Lung (tissue), 12 donors: ENCODE measurements around the gene GFOD1. TPM values are rescaled to one million over a fixed set of nuclear protein-coding genes. Genes with fewer than 3 reads are reported as not detected.
A peak's percentile ranks its signal among the peaks of the same experiment; 100 is the strongest.

Source experiments
- ATAC-seq: fragments of 200-7000 bp; cut with Tn5 transposase; one replicate; pipeline ENCODE4 v1.9.1; 2020; ENCODE audit warnings: moderate number of reproducible peaks; ENCODE audit not compliant: insufficient read depth, low FRiP score
- DNase-seq, 3 donors: peaks; one replicate each; pipeline ENCODE4 v3.0.0-alpha.2; 2013 to 2017
- H3K27ac ChIP-seq, 2 donors: one replicate each; pipeline ENCODE4 v1.5.1; 2013; ENCODE audit warnings: mild to moderate bottlenecking in 2 of 2, moderate library complexity in 2 of 2, control low read depth in 1 of 2, inconsistent platforms in 1 of 2, low read depth in 1 of 2, low read length in 1 of 2
- H3K27me3 ChIP-seq, 3 donors: one replicate each; pipeline ENCODE4 v1.5.1; 2013; ENCODE audit warnings: low read length in 2 of 3; ENCODE audit not compliant: control insufficient read depth in 3 of 3, insufficient read depth in 3 of 3
- H3K36me3 ChIP-seq, 4 donors: one replicate each; pipeline ENCODE4 v1.5.1; 2013; ENCODE audit warnings: low read length in 4 of 4, mild to moderate bottlenecking in 1 of 4, moderate library complexity in 1 of 4; ENCODE audit not compliant: control insufficient read depth in 4 of 4, insufficient read depth in 4 of 4
- H3K4me1 ChIP-seq, 5 donors: one replicate each; pipeline ENCODE4 v1.5.1; 2013; ENCODE audit warnings: low read length in 5 of 5, mild to moderate bottlenecking in 2 of 5, moderate library complexity in 1 of 5; ENCODE audit not compliant: control insufficient read depth in 5 of 5, insufficient read depth in 5 of 5
- H3K4me3 ChIP-seq: one replicate; pipeline ENCODE4 v1.5.1; 2013; ENCODE audit warnings: mild to moderate bottlenecking, control low read depth, moderate library complexity
- H3K9ac ChIP-seq, 2 donors: one replicate each; pipeline ENCODE4 v1.5.1; 2013; ENCODE audit warnings: low read length in 2 of 2, control low read depth in 1 of 2; ENCODE audit not compliant: insufficient read depth in 1 of 2
- H3K9me3 ChIP-seq, 4 donors: one replicate each; pipeline ENCODE4 v1.5.1; 2013; ENCODE audit warnings: low read length in 3 of 4, mild to moderate bottlenecking in 1 of 4, moderate library complexity in 1 of 4; ENCODE audit not compliant: control insufficient read depth in 4 of 4, insufficient read depth in 3 of 4
- CTCF ChIP-seq: IDR thresholded peaks from 2 replicates; pipeline ENCODE4 v1.5.1; 2012; ENCODE audit warnings: mild to moderate bottlenecking; ENCODE audit errors: control extremely low read depth, extremely low read depth
- WGBS, 2 donors: extraction: QIAGEN DNeasy Blood & Tissue Kit; methylation state at CpG; one replicate each; pipeline ENCODE4 v1.1.7; 2013; 5-methylcytosine and 5-hydroxymethylcytosine counted together
- polyA plus RNA-seq, 2 donors: library from polyadenylated mRNA; stranded (reverse); fragments of 200-250 nt; gene quantifications; one replicate each; pipeline ENCODE4 v1.2.1, GENCODE V29; 2013
- total RNA-seq, 2 donors: library from RNA; depleted of rRNA in 1 of 2; stranded (reverse); fragments of >200 nt in 1 of 2; gene quantifications; one replicate each; pipeline ENCODE4 v1.2.1, GENCODE V29; 2014 to 2021
- donor health status: control.
- donor health status: control.
- donor health status: Bipolar disorder and iron deficiency.
- donor health status: healthy.
- donor health status: DM: yes; HTN: yes; CAD: no.

GFOD1 gene
- total and polyA plus RNA-seq, 4 donors = 4.0 to 22.8 (median 7.9) TPM

GRCh38 chr6:13508711-13509705 is 21.6 kb upstream of the GFOD1 start:
- H3K27me3 ChIP-seq = no peaks in the 10 kb centered on the region
- no peaks in the 10 kb centered on the region for H3K36me3 ChIP-seq
- H3K27ac ChIP-seq = no peak overlapping the region
- peaks cover 0 to 25% (median 4%) of the 10 kb centered on the region in 5 donors for H3K4me1 ChIP-seq
- no peak for TF ChIP-seq CTCF
- DNase-seq = peak; percentile 29 to 80 (median 69)
- no peak overlapping the region for H3K4me3 ChIP-seq
- no peaks in the 10 kb centered on the region for H3K9me3 ChIP-seq
- peak; percentile 19 for ATAC-seq
- no peak overlapping the region for H3K9ac ChIP-seq
- WGBS, 2 donors = 61 to 79% methylated on average over 13 of the region's 13 CpGs

GRCh38 chr6:13507306-13507860 is 20.0 kb upstream of the GFOD1 start:
- peaks cover 0 to 25% (median 4%) of the 10 kb centered on the region in 5 donors for H3K4me1 ChIP-seq
- no peak for ATAC-seq
- H3K9me3 ChIP-seq = no peaks in the 10 kb centered on the region
- no peak overlapping the region for H3K4me3 ChIP-seq
- H3K27me3 ChIP-seq = no peaks in the 10 kb centered on the region
- WGBS, 2 donors = 73 to 76% methylated on average over 3 of the region's 3 CpGs
- TF ChIP-seq CTCF = no peak
- H3K36me3 ChIP-seq = no peaks in the 10 kb centered on the region
- no peak overlapping the region for H3K9ac ChIP-seq
- no peak overlapping the region for H3K27ac ChIP-seq
- DNase-seq = no peak

- H3K9ac ChIP-seq = no peak overlapping the region
- H3K36me3 ChIP-seq = no peaks in the 10 kb centered on the region
- H3K9me3 ChIP-seq = no peaks in the 10 kb centered on the region
- H3K4me1 ChIP-seq = peaks cover 0 to 14% (median 4%) of the 10 kb centered on the region in 5 donors
- peak overlapping the region in 1 of 2 donors; percentile 25 for H3K27ac ChIP-seq
- WGBS, 2 donors = 89% methylated on average over 7 of the region's 7 CpGs
- no peak overlapping the region for H3K4me3 ChIP-seq
- ATAC-seq (no peak), DNase-seq (no peak)
- TF ChIP-seq CTCF = no peak
- H3K27me3 ChIP-seq = no peaks in the 10 kb centered on the region
These were observed 17.9 kb upstream of the GFOD1 start for GRCh38 chr6:13505345-13505734.
